ENCODE results near the gene MEAF6. TPM values are rescaled to one million over a fixed set of nuclear protein-coding genes. Genes with fewer than 3 reads are reported as not detected.

MEAF6 gene
- total and polyA plus RNA-seq, 4 donors = 18.7 to 25.3 (median 21.2) TPM

DNA sequence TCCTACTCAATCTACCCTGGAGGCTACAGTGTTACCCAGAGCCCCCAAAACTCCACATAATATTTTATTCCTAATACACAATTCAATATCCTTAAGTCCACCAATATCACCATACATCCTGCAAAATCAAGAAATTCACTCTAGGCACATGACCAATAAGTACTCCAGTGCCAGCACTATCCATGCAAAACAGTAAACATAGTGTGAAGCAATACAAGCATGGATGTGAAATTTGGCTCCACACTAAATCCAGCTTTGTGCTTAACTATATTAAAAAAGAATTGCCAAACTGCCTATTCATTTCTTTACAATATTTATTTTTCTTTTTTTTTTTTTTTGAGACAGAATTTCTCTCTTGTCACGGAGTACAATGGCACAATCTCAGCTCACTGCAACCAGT, 3.0 kb upstream of the MEAF6 start:
- TF ChIP-seq EGR1 (IDR thresholded peaks at IDR 0.05; ENCODE audit: low read depth in 2 of 2) (no peak), FOXA2 (IDR thresholded peaks at IDR 0.05) (peak; percentile 81), MAX (IDR thresholded peaks at IDR 0.05) (peak; percentile 50), FOXA1 (IDR thresholded peaks at IDR 0.05) (peak; percentile 50), HNF4A (conservative IDR thresholded peaks at IDR 0.05) (peak in 1 of 2 donors; percentile 30), TAF1 (conservative IDR thresholded peaks at IDR 0.05) (no peak), NR2F2 (IDR thresholded peaks at IDR 0.05) (no peak), RXRA (IDR thresholded peaks at IDR 0.05) (peak in 1 of 2 donors; percentile 43), CTCF (IDR thresholded peaks at IDR 0.05; ENCODE audit: low read depth, low read length, missing input control) (no peak), GABPA (IDR thresholded peaks at IDR 0.05 in 1 of 2, conservative IDR thresholded peaks at IDR 0.05 in 1 of 2) (peak in 1 of 2 donors; percentile 40), SP1 (IDR thresholded peaks at IDR 0.05) (no peak), JUND (IDR thresholded peaks at IDR 0.05) (no peak), HNF4G (IDR thresholded peaks at IDR 0.05) (no peak), RAD21 (IDR thresholded peaks at IDR 0.05) (peak in 1 of 2 donors; percentile 12), YY1 (IDR thresholded peaks at IDR 0.05) (peak; percentile 67)
- TF ChIP-seq, protein P1, sequence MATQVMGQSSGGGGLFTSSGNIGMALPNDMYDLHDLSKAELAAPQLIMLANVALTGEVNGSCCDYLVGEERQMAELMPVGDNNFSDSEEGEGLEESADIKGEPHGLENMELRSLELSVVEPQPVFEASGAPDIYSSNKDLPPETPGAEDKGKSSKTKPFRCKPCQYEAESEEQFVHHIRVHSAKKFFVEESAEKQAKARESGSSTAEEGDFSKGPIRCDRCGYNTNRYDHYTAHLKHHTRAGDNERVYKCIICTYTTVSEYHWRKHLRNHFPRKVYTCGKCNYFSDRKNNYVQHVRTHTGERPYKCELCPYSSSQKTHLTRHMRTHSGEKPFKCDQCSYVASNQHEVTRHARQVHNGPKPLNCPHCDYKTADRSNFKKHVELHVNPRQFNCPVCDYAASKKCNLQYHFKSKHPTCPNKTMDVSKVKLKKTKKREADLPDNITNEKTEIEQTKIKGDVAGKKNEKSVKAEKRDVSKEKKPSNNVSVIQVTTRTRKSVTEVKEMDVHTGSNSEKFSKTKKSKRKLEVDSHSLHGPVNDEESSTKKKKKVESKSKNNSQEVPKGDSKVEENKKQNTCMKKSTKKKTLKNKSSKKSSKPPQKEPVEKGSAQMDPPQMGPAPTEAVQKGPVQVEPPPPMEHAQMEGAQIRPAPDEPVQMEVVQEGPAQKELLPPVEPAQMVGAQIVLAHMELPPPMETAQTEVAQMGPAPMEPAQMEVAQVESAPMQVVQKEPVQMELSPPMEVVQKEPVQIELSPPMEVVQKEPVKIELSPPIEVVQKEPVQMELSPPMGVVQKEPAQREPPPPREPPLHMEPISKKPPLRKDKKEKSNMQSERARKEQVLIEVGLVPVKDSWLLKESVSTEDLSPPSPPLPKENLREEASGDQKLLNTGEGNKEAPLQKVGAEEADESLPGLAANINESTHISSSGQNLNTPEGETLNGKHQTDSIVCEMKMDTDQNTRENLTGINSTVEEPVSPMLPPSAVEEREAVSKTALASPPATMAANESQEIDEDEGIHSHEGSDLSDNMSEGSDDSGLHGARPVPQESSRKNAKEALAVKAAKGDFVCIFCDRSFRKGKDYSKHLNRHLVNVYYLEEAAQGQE (IDR thresholded peaks at IDR 0.05) = no peak
- TF ChIP-seq, protein P2, sequence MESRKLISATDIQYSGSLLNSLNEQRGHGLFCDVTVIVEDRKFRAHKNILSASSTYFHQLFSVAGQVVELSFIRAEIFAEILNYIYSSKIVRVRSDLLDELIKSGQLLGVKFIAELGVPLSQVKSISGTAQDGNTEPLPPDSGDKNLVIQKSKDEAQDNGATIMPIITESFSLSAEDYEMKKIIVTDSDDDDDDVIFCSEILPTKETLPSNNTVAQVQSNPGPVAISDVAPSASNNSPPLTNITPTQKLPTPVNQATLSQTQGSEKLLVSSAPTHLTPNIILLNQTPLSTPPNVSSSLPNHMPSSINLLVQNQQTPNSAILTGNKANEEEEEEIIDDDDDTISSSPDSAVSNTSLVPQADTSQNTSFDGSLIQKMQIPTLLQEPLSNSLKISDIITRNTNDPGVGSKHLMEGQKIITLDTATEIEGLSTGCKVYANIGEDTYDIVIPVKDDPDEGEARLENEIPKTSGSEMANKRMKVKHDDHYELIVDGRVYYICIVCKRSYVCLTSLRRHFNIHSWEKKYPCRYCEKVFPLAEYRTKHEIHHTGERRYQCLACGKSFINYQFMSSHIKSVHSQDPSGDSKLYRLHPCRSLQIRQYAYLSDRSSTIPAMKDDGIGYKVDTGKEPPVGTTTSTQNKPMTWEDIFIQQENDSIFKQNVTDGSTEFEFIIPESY (IDR thresholded peaks at IDR 0.05) = no peak
- TF ChIP-seq, protein P3, sequence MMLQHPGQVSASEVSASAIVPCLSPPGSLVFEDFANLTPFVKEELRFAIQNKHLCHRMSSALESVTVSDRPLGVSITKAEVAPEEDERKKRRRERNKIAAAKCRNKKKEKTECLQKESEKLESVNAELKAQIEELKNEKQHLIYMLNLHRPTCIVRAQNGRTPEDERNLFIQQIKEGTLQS (IDR thresholded peaks at IDR 0.05) = no peak
- no peak overlapping the region for H3K4me3 ChIP-seq (ENCODE audit: low read depth in 1 of 3, low read length in 3 of 3)
- no peaks in the 10 kb centered on the region for H3K27me3 ChIP-seq (ENCODE audit: control insufficient read depth in 4 of 4, insufficient read depth in 4 of 4, low read length in 3 of 4)
- H3K4me1 ChIP-seq (ENCODE audit: control insufficient read depth in 4 of 4, insufficient read depth in 4 of 4, low read length in 3 of 4) = peaks cover 3 to 15% (median 6%) of the 10 kb centered on the region in 4 donors
- WGBS = 45% methylated on average over 1 of the region's 1 CpG
- peak overlapping the region; percentile 72 to 86 for H3K27ac ChIP-seq (ENCODE audit: low read depth in 1 of 2, low read length in 2 of 2)
- no peaks in the 10 kb centered on the region for H3K9me3 ChIP-seq (ENCODE audit: control insufficient read depth in 4 of 4, low read length in 3 of 4)
- H3K36me3 ChIP-seq (ENCODE audit: control insufficient read depth in 4 of 4, insufficient read depth in 3 of 4, low read depth in 1 of 4, low read length in 3 of 4) = peaks cover 0 to 3% (median 1%) of the 10 kb centered on the region in 4 donors
- no peak overlapping the region for H3K9ac ChIP-seq (ENCODE audit: low read depth in 1 of 2, low read length in 2 of 2)
- no peak for DNase-seq (ENCODE audit: low spot score)
